ENCODE results near the gene ATP6AP1.

DNA sequence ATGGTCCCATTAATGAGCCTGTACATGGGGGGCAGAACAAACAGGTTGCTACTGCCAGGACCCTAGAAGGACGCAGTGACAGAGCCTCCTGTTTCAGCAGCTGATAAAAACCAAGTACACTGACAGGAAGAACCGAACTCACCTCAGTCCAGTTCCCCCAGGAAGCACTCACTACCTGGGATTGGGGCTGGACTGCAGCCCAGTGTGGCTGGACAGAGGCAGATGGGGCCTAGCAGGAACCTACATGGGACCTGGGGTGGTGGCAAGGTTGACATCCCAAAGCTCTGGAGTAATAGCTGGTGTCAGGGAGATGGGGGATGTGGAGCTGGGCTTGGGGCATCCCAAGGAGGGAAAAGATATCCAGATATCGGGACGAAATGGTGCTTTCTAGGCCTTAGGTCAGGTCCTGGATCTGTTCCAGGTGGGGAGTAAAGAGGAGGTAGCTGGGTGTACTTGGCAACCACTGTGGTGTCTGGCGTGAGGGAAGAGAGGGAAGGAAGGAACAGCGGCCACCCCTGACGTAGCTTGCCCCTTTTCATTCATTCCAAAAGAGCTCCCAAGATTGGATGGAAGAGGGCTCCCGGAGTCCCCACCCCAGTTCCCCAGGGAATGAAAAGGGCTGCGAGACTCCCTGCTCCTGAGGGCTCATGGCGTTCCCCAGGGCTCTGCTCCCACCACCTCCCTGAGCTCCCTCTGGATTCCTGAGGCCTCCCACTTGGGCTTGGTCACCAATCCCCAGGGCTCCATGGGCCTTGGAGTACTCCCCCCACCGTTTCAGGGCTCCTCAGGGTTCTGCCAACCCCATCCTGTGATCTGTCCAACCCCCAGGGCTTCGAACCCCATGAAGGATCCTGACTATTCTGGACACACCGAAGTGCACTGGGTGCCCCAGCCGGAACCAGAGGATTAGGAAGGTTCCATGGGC lies 44.9 kb upstream of the ATP6AP1 start:
- no peak; the same call in 1 of the 2 replicates for TF ChIP-seq POLR2A (IDR thresholded peaks at IDR 0.05; ENCODE audit: low read depth, low read length)
- TF ChIP-seq, protein P1, sequence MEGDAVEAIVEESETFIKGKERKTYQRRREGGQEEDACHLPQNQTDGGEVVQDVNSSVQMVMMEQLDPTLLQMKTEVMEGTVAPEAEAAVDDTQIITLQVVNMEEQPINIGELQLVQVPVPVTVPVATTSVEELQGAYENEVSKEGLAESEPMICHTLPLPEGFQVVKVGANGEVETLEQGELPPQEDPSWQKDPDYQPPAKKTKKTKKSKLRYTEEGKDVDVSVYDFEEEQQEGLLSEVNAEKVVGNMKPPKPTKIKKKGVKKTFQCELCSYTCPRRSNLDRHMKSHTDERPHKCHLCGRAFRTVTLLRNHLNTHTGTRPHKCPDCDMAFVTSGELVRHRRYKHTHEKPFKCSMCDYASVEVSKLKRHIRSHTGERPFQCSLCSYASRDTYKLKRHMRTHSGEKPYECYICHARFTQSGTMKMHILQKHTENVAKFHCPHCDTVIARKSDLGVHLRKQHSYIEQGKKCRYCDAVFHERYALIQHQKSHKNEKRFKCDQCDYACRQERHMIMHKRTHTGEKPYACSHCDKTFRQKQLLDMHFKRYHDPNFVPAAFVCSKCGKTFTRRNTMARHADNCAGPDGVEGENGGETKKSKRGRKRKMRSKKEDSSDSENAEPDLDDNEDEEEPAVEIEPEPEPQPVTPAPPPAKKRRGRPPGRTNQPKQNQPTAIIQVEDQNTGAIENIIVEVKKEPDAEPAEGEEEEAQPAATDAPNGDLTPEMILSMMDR (IDR thresholded peaks at IDR 0.05 in 2 of 3, conservative IDR thresholded peaks at IDR 0.05 in 1 of 3; ENCODE audit: control insufficient read depth in 2 of 3, extremely low read depth in 1 of 3, insufficient read depth in 1 of 3, low read depth in 3 of 3, low read length in 3 of 3), result no peak
- no peak for TF ChIP-seq SUZ12 (IDR thresholded peaks at IDR 0.05; ENCODE audit: unreplicated experiment)

Measured in GM12878 (cell line).